Colon (tissue), 2 donors: ENCODE measurements around the gene EFR3B.

Experiments used
- FAIRE-seq: peaks from 2 replicates; lab custom pipeline; 2012; peaks lifted over from hg19 to GRCh38; lab: Jason Lieb, UNC
- donor health status: control.
- donor health status: control.

Gene EFR3B

GRCh38 chr2:25187729-25188350, 146.0 kb downstream of the EFR3B start:
- FAIRE-seq = no peak

GRCh38 chr2:25188405-25188804, 146.5 kb downstream of the EFR3B start:
- no peak for FAIRE-seq

GRCh38 chr2:25190536-25190935, 148.7 kb downstream of the EFR3B start:
- no peak for FAIRE-seq

GRCh38 chr2:25194576-25195122, 152.8 kb downstream of the EFR3B start:
- FAIRE-seq = no peak

GRCh38 chr2:25197336-25198208, 155.7 kb downstream of the EFR3B start:
- FAIRE-seq = no peak

- no peak for FAIRE-seq
Observed at GRCh38 chr2:25198209-25198525, 156.3 kb downstream of the EFR3B start.

GRCh38 chr2:25198576-25198975, 156.7 kb downstream of the EFR3B start:
- no peak for FAIRE-seq

- no peak for FAIRE-seq
Observed at GRCh38 chr2:25201265-25201664, 159.4 kb downstream of the EFR3B start.

- FAIRE-seq = no peak
Observed at GRCh38 chr2:25201794-25202193, 159.9 kb downstream of the EFR3B start.

GRCh38 chr2:25202275-25202674, 160.4 kb downstream of the EFR3B start:
- no peak for FAIRE-seq

GRCh38 chr2:25204190-25204838, 162.4 kb downstream of the EFR3B start:
- FAIRE-seq = no peak

GRCh38 chr2:25207078-25207545, 165.2 kb downstream of the EFR3B start:
- FAIRE-seq = no peak
